ENCODE data around the gene ARHGAP29.

GRCh38 chr1:94274561-94274960 lies 37.2 kb upstream of the ARHGAP29 start:
- TF ChIP-seq POLR2A (IDR thresholded peaks at IDR 0.05) (no peak), CTCF (IDR thresholded peaks at IDR 0.05) (no peak), POLR2AphosphoS5 (IDR thresholded peaks at IDR 0.05) (no peak), EP300 (IDR thresholded peaks at IDR 0.05) (no peak)

All from sigmoid colon (tissue), 4 donors.